NCI-H748 (cell line): ENCODE data around the gene CRACR2A.

Experiments
- DNase-seq: peaks from one replicate; lab custom pipeline; 2025; ENCODE audit not compliant: unreplicated experiment; lab: John Stamatoyannopoulos, UW

Gene CRACR2A

DNA sequence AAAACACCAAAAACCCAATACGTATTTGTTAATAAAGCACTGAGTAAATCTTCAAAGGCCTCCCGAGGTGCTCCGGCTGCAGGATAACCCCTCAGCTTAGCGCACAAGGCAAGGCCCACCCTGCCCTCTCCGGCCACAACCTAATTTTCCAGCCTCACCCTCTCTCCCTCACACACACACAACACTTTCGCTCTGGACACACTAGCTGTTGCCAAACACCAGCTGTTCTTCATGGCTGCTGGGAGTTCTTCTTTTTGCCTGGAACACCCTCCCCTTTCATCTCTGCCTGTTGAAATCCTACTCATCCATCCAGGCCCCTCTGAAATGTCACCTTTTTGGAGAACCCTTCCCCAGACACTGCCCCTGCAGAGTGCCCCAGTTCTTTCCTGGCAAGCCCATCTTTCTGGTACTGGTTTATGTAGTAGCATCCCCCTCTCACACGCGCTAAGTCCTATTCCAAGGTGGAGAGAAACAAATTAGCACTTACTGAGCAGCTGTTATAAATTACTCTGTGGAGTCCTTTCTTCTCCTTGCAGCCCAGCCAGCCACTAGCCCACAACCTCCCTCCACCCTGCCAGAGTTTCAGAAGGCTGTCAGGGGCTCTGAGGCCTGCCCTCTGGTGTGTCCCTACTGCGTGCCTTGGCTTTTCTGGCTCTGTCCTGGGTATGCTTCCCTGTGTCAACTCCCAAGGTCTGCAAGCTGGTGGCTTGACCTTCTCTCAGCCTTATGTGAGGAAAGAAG is 805 bp upstream of the CRACR2A start:
- DNase-seq: no peak

- DNase-seq: no peak
These were observed 706 bp downstream of the CRACR2A start for GRCh38 chr12:3752096-3752709.

- no peak for DNase-seq
These were observed 1.5 kb downstream of the CRACR2A start for GRCh38 chr12:3751151-3752095.

DNA sequence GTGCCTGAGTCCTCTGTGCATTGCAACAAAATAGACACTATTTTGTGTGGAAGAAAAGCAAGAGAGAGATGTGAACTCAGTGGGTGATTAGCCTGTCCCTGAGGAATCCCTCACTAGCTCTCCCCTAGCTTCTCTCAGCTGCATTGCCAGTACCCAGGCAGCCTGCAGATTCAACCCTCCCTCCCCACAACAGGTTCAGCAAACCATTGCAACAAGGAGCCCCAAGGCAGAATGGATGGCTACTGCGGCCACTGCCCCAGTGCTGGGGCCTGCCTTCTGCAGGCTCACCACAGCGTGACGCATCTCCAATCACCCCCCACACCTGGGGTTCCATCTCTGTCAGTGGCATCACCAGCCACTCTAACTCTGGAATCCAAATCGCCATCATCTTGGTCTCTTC is 2.3 kb downstream of the CRACR2A start:
- no peak for DNase-seq

- peak; percentile 17 for DNase-seq
These were observed 4.3 kb downstream of the CRACR2A start for GRCh38 chr12:3748620-3749019.

DNA sequence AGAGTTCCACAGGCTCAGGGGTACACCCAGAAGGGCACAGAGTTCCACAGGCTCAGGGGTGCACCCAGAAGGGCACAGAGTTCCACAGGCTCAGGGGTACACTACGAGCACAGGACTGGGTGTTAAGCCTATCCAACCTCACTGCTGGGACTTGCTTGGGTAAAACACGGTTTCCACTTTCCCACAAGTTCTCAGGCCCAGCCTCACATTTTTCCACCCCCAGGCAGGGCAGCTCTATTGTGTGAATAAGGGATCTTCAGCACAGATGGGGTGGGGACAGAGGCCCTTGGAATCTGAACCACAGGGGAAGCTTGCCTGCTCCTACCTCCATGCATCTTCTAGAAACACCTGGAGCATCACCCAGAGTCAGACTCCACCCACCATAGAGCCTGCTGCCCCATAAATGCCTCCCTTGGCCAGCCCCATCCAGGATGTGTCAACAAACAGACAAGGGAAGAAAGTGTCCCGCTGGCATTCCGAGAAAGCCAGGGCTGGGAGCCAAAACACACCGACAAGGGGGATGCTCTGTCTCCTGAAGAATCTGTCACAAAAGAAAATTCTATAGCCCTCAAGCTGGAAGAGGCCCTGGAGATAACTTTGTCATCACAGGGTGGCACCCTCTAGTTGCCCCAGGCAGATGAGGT is 4.8 kb downstream of the CRACR2A start:
- peak; percentile 41 for DNase-seq

GRCh38 chr12:3747543-3747942 is 5.4 kb downstream of the CRACR2A start:
- DNase-seq: peak; percentile 7

DNA sequence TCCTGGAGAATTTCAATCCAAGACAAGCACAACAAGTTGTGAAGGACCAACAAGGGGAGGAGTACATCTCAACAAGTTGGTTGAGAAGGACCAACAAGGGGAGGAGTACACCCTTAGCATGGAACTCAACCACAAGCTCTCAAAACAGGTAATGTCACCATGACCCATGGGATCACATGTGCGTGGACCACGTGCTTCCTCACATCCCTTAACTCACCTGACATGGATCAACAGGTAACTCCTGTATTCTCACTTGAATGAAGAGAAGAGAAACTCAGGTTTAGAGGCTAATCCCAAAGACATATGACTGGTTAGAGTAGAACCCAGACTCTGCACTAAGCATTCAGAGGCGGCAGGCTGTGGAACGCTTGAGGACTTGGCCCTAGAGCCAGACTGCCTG is 6.2 kb downstream of the CRACR2A start:
- DNase-seq: no peak

DNA sequence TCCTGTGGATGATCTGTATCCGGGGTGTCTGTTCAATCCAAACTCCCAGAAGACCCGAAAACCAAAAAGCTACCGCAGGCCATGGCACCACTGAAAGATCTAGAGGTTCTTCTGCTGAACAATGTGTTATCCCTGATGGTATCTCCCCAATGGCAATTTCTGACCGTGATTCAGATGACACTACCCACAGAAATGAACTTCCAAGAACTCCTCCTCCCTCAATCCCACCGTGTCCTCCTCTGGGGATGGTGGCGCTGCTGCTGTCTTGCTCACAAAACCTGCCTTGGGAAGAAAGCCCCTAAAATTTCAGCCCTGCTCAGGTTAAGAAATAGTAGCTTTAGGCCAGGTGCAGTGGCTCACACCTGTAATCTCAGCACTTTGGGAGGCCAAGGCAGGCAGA is 7.8 kb downstream of the CRACR2A start:
- no peak for DNase-seq

DNA sequence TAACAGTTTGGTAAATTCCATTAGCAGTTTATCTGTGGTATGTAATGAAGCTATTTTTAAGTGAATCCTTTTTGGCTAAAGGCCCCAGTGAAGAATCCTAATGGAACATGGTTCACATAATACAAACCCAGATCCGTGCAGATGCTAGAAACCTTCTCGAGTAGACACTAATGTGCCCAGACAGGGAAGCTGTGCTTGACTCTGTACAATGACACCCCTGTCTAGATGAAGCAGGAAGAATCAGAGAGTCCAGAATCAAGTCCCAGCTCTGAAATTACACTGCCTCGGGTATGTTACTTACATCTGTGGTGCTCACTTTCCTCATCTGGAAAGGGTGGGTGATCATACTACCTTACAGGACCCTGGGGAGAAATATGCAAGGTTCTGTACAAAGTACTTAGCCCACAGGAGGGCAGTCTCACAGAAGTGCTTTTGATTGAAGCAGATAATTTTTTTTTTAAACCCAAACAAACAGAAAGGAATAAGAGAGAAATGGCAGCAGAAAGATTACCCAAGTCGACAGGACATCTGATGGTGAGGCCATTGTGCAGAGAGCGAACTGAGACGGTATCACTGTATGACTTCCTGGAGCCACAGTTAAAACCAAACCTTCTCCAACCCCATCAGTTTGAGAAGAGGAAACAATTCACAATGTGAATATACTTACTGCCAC is 8.5 kb downstream of the CRACR2A start:
- no peak for DNase-seq

DNA sequence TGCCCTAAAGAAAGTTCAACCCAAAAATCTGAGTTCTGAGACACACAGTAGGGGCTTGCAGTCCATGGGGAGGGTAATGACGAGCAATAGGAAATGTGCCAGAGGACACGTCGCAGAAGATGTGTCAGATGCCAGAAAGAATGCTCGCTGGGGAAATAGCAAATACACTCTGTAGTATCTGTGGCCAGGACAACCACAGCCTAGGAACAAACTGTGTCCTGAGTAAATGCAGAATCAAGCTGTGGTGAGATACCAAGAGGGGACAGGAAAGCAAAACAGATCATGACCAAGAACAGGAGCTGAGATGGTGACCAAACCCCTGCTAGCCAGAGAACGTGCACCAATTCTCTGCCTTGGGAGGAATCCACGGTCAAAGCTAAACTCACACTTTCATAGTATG is 9.1 kb downstream of the CRACR2A start:
- no peak for DNase-seq

DNA sequence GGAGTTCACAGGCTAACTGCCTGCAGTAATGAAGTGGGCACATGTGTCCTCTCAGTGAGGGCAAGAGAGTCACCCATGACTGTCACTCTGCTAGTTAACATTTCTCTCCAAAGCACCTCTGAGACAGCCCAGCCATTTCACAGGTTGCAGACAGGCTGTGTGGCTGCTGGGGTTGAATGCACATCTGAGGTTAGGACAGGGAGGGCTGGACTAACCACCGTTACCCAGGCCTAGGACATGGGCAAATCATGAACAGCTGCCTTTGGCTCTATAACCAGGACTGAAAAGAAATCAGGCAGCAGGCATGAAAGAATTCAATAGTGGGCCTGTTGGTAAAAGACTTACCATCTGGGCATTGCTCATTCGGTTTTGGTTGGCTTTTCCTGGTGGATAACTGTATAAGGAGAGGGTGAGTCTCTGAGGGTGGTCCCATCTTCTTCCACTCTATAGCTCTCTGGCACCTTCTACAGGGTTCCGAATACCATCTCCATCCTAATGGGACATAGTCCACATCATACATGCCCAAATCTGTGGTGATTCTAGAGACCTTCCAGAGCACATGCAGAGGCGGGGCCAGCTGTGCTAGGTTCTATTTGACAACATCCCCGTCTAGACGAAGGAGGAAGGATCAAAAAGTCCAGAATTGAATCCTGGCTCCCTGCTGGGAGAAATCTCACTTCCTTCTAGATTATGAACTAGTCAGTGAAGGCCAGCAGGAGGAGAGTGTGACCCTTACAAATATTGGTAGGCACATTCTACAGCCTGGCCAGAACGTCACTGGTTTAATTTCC is 10.8 kb downstream of the CRACR2A start:
- no peak for DNase-seq

- DNase-seq: no peak
These were observed 12.3 kb downstream of the CRACR2A start for GRCh38 chr12:3740480-3741231.

GRCh38 chr12:3735432-3735831 is 17.5 kb downstream of the CRACR2A start:
- no peak for DNase-seq

GRCh38 chr12:3732901-3733300 is 20.0 kb downstream of the CRACR2A start:
- peak; percentile 84 for DNase-seq

DNA sequence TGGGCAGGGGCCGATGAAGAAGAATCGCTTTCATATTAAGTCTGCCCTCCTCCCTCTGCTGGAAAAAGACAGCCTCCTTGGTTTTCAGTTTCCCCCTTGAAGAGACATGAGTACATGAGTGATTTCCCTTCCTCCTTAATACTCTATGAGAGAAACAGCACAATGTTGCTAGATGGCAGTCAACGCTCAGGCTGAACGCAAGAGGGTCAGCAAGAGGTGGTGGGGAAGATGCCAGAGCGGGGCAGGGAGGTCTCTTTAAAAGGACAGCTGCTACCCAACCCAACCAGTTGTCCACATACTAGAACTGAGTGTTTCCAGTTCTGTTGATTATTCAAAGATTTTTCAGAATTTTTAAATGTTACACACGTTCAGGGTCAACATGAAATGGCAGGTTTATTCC is 22.8 kb downstream of the CRACR2A start:
- DNase-seq: no peak

DNA sequence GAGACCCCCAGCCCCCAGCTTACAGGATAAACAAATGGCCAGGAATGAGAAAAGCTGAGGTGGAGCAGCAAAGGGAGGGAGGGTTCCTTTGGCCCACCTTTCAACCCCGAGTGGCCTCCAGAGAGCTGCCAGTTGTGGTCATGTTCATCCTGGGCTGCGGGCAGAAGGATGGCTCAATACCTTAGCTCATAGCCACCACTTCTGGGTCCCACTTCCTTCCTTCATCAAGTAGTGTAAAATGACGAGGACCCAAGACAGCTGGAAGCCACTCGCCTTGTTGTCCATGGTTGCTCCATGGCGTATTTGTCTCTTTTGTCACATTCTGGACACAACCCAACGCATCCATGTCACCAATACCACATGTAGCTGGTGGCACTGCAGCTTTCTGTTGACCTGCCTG is 24.2 kb downstream of the CRACR2A start:
- no peak for DNase-seq

DNA sequence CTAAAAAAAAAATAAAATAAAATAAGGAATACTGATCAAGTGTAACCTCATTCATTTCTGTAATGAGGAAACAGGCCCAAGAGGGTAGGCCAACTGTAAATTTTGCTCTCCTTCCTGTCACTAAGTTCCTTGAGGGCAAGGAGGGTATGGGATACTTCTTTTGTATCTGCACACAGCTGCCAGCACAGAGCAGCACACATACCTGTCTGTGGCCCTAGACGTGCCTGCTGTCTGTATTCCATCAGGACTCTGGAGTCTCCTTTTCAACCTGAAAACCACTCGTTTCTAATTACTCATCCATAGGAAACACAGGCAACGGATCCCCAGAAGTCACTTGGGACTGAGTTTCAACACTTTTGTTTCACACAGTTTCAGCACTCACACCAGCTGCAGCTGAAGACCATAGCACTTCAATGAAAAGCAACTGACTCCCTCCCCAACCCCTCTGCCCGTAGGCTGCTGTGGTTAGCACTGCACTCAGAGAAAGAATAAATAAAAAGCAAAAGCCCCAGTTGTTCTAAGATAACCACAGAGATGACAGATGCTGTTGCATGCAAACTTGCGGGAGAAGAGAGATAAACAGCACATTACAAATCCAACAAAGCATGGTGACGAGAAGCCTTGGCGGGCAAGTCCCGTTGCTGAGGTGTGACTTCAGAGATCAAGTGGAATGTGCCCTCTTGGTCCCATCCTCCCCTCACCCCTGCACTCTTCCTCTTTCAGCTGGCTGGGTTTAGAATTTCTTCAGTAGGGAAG is 24.9 kb downstream of the CRACR2A start:
- DNase-seq: no peak

GRCh38 chr12:3727354-3727753 is 25.6 kb downstream of the CRACR2A start:
- DNase-seq: no peak
